ENCODE data around the gene AHI1.

DNA sequence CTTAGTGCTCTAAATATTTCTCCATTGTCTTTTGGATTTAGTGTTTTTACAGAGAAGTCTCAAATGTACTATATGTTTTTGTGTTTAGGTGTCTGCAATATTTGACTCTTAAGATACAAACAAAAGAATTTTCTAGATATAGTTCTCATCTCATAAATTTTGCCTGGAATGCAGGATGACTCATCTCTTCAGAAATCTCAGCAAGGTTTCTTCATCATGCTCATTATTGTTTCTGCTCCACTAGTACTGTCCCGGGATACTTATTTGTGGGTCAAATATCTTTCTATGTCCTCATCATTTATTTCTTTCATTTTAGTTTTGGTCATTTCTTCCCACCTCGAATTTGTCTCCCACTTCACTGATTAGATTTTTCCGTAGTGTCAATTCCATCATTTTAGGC lies 9.5 kb downstream of the AHI1 start:
- TF ChIP-seq, protein P1, sequence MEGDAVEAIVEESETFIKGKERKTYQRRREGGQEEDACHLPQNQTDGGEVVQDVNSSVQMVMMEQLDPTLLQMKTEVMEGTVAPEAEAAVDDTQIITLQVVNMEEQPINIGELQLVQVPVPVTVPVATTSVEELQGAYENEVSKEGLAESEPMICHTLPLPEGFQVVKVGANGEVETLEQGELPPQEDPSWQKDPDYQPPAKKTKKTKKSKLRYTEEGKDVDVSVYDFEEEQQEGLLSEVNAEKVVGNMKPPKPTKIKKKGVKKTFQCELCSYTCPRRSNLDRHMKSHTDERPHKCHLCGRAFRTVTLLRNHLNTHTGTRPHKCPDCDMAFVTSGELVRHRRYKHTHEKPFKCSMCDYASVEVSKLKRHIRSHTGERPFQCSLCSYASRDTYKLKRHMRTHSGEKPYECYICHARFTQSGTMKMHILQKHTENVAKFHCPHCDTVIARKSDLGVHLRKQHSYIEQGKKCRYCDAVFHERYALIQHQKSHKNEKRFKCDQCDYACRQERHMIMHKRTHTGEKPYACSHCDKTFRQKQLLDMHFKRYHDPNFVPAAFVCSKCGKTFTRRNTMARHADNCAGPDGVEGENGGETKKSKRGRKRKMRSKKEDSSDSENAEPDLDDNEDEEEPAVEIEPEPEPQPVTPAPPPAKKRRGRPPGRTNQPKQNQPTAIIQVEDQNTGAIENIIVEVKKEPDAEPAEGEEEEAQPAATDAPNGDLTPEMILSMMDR (conservative IDR thresholded peaks at IDR 0.05 in 1 of 2, IDR thresholded peaks at IDR 0.05 in 1 of 2; ENCODE audit: extremely low read depth in 1 of 2, insufficient read depth in 1 of 2, low read depth in 1 of 2, low read length in 2 of 2), result no peak
- TF ChIP-seq EZH2 (IDR thresholded peaks at IDR 0.05; ENCODE audit: borderline replicate concordance, low read length), result no peak

Measured in mammary epithelial cell (primary cell).